GM13976 (cell line): ENCODE results near the gene ABLIM1.

Experiments used
- DNase-seq: peaks from one replicate; pipeline ENCODE4 v3.0.0; 2012; ENCODE audit warnings: low spot score
- in situ Hi-C: fragments of 300-500 bp; cut with MboI; formaldehyde crosslinking; loops from one replicate; pipeline ENCODE4 v1.12.0; 2022; ENCODE audit warnings: low sequenced_read_pairs, mixed read lengths, inconsistent platforms; ENCODE audit not compliant: unreplicated experiment
- TF ChIP-seq, protein P1 (sequence below): IDR thresholded peaks from 2 replicates; pipeline ENCODE4 v1.5.1; 2012; ENCODE audit warnings: borderline replicate concordance, mild to moderate bottlenecking; ENCODE audit not compliant: insufficient read depth; ENCODE audit errors: extremely low read depth, missing control alignments, control extremely low read depth

Gene ABLIM1

DNA sequence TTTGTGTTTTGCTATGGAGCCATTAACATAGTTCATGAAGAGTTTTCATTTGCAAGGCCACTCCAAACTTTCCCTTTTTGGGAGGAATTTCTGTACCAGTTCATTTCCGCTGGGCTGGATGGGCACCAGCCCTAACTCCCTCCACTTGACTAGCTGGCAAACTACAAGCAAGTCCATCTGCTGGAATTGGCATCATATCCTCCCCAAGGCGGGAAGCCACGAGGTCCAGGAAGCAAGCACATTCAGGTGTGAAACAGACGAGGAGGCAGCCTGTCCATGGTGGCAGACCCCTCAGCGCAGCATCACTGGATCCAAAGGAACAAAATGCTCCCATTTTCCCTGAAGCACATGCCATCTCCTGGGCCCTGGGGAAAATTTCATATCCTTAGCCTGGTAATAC lies 125.8 kb downstream of the ABLIM1 start:
- in situ Hi-C loops, result no loop called here
- DNase-seq, result no peak
- TF ChIP-seq, protein P1, sequence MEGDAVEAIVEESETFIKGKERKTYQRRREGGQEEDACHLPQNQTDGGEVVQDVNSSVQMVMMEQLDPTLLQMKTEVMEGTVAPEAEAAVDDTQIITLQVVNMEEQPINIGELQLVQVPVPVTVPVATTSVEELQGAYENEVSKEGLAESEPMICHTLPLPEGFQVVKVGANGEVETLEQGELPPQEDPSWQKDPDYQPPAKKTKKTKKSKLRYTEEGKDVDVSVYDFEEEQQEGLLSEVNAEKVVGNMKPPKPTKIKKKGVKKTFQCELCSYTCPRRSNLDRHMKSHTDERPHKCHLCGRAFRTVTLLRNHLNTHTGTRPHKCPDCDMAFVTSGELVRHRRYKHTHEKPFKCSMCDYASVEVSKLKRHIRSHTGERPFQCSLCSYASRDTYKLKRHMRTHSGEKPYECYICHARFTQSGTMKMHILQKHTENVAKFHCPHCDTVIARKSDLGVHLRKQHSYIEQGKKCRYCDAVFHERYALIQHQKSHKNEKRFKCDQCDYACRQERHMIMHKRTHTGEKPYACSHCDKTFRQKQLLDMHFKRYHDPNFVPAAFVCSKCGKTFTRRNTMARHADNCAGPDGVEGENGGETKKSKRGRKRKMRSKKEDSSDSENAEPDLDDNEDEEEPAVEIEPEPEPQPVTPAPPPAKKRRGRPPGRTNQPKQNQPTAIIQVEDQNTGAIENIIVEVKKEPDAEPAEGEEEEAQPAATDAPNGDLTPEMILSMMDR, result no peak

DNA sequence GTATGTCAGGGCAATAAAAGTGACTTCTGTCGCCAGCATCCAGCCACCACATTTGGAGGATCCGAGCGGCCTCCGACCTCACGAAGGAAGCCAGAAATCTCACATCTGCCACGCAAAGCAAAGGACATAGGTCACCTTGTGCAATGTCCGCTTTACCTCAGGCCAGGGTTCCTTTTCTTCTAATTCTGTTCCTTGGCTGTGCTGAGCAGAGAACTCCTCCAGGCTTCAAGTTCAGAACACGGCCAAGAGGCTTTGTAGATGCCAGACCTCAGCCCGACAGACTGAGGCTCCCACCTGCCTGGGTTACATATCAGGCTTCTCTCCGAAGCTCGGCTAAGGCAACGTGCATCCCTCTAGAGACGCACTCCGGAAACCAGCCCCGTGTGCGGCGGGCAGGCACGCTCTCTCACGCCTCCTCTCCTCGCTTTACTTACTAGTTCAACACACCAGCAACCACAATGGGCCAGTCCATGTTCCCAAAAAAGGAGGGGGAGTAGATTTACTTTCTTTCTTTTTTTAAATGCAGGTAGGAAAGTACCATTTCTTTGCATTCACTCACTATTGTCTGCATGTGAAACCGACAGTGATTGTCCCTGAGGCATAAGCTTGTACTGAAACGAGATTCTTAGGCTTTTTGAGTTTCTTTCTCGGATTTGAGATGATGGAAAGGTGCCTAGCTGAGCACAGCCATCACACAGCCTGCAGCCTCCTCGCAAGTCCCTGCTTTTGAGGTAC lies 131.4 kb downstream of the ABLIM1 start:
- peak; percentile 87 for DNase-seq
- in situ Hi-C loops, result no loop called here
- TF ChIP-seq, protein P1, result no peak

GRCh38 chr10:114526126-114526503 lies 132.0 kb downstream of the ABLIM1 start:
- no peak for DNase-seq
- in situ Hi-C loops, result no loop called here
- TF ChIP-seq, protein P1, result no peak

GRCh38 chr10:114525368-114525949 lies 132.6 kb downstream of the ABLIM1 start:
- DNase-seq, result no peak
- in situ Hi-C loops, result no loop called here
- TF ChIP-seq, protein P1, result no peak

GRCh38 chr10:114523876-114524275 lies 134.2 kb downstream of the ABLIM1 start:
- no peak for DNase-seq
- in situ Hi-C loops, result no loop called here
- TF ChIP-seq, protein P1, result no peak

DNA sequence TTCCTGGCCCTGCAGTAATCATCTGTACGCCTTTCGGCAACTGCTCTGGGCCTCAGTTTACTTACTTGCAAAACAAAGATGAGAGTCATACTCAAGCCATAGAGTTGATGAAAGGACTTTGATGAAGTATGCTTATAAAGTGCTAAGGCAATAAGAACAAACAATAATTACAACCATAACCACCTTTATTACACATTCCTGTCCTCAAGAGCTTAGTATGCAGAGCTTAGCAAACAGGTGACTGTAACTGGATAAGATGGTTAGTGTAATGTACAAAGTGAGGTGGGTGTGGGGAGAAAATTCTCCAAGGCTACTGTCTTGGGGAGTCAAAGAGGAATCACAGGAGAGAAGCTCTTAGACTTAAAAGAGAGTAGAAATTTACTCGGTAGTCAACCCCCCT lies 136.8 kb downstream of the ABLIM1 start:
- DNase-seq, result no peak
- TF ChIP-seq, protein P1, result no peak
- in situ Hi-C loops, result no loop called here
